Gastroesophageal sphincter (tissue), 4 donors: ENCODE measurements around the gene ULK4. TPM values are rescaled to one million over a fixed set of nuclear protein-coding genes. Genes with fewer than 3 reads are reported as not detected.
"Not testable (repeated sequence)": the region's sequence is repeated elsewhere in the genome, so short reads cannot be mapped to it uniquely, and the experiment has no call there.

Experiments used
- ATAC-seq: fragments of 150-250 bp; one replicate; pipeline ENCODE4 v1.9.1; 2016; ENCODE audit warnings: mild to moderate bottlenecking, moderate library complexity
- H3K27ac ChIP-seq, 4 donors: fragments of 200-600 bp; sonication (generic) in 3 of 4; 1 replicate in 3 of 4; 2 replicates in 1 of 4; pipeline ENCODE4 v1.5.1; 2016 to 2019
- H3K27me3 ChIP-seq: fragments of 200-600 bp; sonication (generic); one replicate; pipeline ENCODE4 v1.5.1; 2019
- H3K36me3 ChIP-seq, 2 donors: fragments of 200-600 bp; sonication (generic); one replicate each; pipeline ENCODE4 v1.5.1; 2019; ENCODE audit warnings: control low read depth in 1 of 2
- H3K4me1 ChIP-seq, 3 donors: fragments of 200-600 bp; sonication (generic); 1 replicate in 2 of 3; 2 replicates in 1 of 3; pipeline ENCODE4 v1.5.1; 2016 to 2019; ENCODE audit warnings: control low read depth in 2 of 3
- H3K4me3 ChIP-seq, 2 donors: fragments of 200-600 bp; sonication (generic); one replicate each; pipeline ENCODE4 v1.5.1; 2019; ENCODE audit warnings: mild to moderate bottlenecking in 1 of 2, moderate library complexity in 1 of 2
- H3K9me3 ChIP-seq, 3 donors: fragments of 200-600 bp; sonication (generic); one replicate each; pipeline ENCODE4 v1.5.1; 2017 to 2019; ENCODE audit warnings: control low read depth in 2 of 3
- CTCF ChIP-seq, 4 experiments: fragments of 200-600 bp in 2 of 4; fragments of 450-650 bp in 2 of 4; sonication (generic) in 1 of 4; IDR thresholded peaks; one replicate each; pipeline ENCODE4 v1.5.1; 2017 to 2019; ENCODE audit warnings: antibody characterized with exemption in 4 of 4, mild to moderate bottlenecking in 2 of 4, moderate library complexity in 2 of 4
- EP300 ChIP-seq: sonication (generic); formaldehyde crosslinking; IDR thresholded peaks from one replicate; pipeline ENCODE4 v1.6.1; 2017; ENCODE audit warnings: antibody characterized with exemption, mild to moderate bottlenecking
- POLR2A ChIP-seq, 2 donors: fragments of 450-650 bp; IDR thresholded peaks; one replicate each; pipeline ENCODE4 v1.6.1; 2017; ENCODE audit warnings: antibody characterized with exemption in 2 of 2, mild to moderate bottlenecking in 2 of 2, moderate library complexity in 1 of 2
- POLR2AphosphoS5 ChIP-seq: sonication (generic); formaldehyde crosslinking; IDR thresholded peaks from one replicate; pipeline ENCODE4 v1.6.1; 2017; ENCODE audit warnings: antibody characterized with exemption
- WGBS, 2 donors: methylation state at CpG; one replicate each; pipeline ENCODE4 v1.1.5; 2018; ENCODE audit warnings: low coverage in 1 of 2; 5-methylcytosine and 5-hydroxymethylcytosine counted together
- total RNA-seq, 4 donors: library from RNA; depleted of rRNA; stranded (reverse); fragments of >200 nt; gene quantifications; one replicate each; pipeline ENCODE4 v1.1.0, GENCODE V29; 2016

Gene ULK4
- total RNA-seq, 4 donors from 2014 or later: 3.8 to 15.4 (median 8.8) TPM

- no peaks in the 10 kb centered on the region for H3K27me3 ChIP-seq
- H3K4me3 ChIP-seq: no peak overlapping the region
- H3K36me3 ChIP-seq: no peaks in the 10 kb centered on the region
- 86 to 100% methylated on average over 1 of the region's 1 CpG for whole genome bisulfite sequencing, 2 donors
- no peaks in the 10 kb centered on the region for H3K9me3 ChIP-seq
- ATAC-seq: no peak
- TF ChIP-seq CTCF (IDR thresholded peaks at IDR 0.05): peak in 2 of 4 experiments; percentile 16 to 43
- TF ChIP-seq POLR2A (IDR thresholded peaks at IDR 0.05): no peak
- no peak overlapping the region for H3K27ac ChIP-seq
- H3K4me1 ChIP-seq: no peaks in the 10 kb centered on the region
Observed at GRCh38 chr3:41716471-41716870, 245.4 kb downstream of the ULK4 start.

DNA sequence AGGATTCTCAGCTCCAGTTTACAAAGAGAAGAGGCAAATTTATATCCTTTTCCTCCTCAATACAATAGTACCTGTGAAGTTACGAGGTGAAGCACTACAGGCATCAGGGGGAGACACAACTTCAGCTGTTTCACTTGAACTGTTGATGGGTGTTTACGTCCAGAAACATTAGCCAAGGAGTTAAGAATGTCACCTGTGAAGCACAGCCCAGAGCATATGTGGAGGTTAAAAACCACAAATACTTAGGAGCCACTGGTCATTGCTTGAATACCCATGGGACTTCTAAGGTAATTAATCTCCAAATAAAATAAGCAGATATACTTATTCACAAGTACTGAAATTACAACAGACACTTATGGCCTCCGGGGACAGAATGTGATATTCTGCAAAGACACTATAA, 246.5 kb downstream of the ULK4 start:
- ATAC-seq: no peak
- Histone ChIP-seq H3K36me3 (no peaks in the 10 kb centered on the region), H3K4me1 (no peaks in the 10 kb centered on the region), H3K27me3 (no peaks in the 10 kb centered on the region), H3K9me3 (no peaks in the 10 kb centered on the region), H3K4me3 (no peak overlapping the region), H3K27ac (no peak overlapping the region)
- no peak for TF ChIP-seq POLR2AphosphoS5
- TF ChIP-seq CTCF (IDR thresholded peaks at IDR 0.05): no peak
- no peak for TF ChIP-seq POLR2A (IDR thresholded peaks at IDR 0.05)
- TF ChIP-seq EP300: no peak
- WGBS, 2 donors: 69 to 91% methylated on average over 3 of the region's 3 CpGs

DNA sequence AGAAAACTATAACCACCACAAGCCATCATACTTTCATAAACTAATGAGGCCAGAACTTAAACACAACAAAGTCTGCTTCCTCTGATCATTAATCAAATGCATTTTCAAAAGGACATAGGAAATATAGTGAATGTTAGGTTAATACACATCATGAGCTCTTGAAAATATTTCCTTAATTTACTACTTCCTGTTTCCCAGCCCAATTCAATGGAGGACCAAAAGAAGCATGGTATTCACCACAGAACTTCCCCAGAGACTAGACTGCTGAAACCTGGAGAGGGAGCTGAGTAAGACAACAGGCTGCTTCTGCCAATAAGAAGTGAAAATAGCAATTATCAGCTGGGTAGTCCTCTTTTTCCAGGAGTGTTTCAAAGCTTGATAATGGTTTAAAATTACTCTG, 250.3 kb downstream of the ULK4 start:
- ATAC-seq: no peak
- H3K27ac ChIP-seq: no peak overlapping the region
- H3K4me3 ChIP-seq: no peak overlapping the region
- TF ChIP-seq CTCF (IDR thresholded peaks at IDR 0.05) (no peak), POLR2AphosphoS5 (no peak), EP300 (no peak), POLR2A (IDR thresholded peaks at IDR 0.05) (no peak)
- H3K4me1 ChIP-seq: no peaks in the 10 kb centered on the region
- no peaks in the 10 kb centered on the region for H3K27me3 ChIP-seq
- H3K9me3 ChIP-seq: no peaks in the 10 kb centered on the region
- H3K36me3 ChIP-seq: no peaks in the 10 kb centered on the region

DNA sequence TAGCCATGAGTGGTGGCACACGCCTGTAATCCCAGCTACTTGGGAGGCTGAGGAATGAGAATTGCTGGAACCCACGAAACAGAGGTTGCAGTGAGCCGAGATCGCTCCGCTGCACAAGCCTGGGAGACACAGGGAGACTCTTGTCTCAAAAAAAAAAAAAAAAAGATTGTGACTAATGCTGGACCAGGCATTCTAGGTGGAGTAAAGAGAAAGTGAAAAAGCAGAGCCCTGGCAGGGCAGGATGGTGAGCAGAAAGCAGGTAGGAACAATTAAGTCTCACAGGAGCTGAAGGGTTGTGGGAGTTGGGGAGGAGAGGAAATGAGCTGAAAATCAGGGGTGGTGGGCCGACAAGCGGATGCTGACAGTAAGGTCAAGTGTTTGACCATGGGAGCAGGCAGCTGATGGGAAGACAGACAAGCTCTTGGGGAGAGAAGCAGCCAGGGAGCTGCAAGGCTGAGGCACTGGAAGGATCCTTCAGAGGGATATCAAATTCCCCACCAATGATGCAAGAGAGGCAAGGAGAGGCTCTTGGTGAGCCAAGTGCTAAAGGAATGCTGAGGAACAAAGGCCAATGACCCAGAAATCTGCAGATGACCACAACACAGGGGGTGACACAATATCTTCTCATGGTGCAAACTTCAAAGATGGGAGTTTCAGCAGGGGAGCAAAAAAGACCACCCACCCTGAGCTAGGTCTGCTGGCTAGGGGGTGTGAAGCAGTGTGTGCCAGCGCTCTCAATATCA, 251.1 kb downstream of the ULK4 start:
- Histone ChIP-seq H3K4me1 (no peaks in the 10 kb centered on the region), H3K27me3 (no peaks in the 10 kb centered on the region), H3K4me3 (no peak overlapping the region), H3K36me3 (no peaks in the 10 kb centered on the region), H3K27ac (no peak overlapping the region), H3K9me3 (no peaks in the 10 kb centered on the region)
- peak; percentile 62 for ATAC-seq
- 87 to 95% methylated on average over 3 to 8 of the region's 8 CpGs for WGBS, 2 donors
- TF ChIP-seq CTCF (IDR thresholded peaks at IDR 0.05) (no peak), EP300 (no peak), POLR2AphosphoS5 (no peak), POLR2A (IDR thresholded peaks at IDR 0.05) (no peak)

DNA sequence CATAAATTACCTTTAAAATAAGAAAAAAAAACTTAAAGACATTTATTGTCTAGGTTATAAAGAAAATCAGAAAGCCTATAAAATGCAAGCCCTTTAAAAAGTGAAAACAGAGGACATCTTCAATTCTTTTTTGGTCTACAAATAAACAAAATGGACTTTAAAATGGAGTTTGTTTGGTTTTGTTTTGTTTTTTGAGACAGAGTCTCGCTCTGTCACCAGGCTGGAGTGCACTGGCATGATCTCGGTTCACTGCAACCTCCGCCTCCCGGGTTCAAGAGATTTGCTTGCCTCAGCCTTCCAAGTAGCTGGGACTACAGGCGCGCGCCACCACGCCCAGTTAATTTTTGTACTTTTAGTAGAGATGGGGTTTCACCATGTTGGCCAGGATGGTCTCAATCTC, 252.7 kb downstream of the ULK4 start:
- not testable (repeated sequence) for H3K9me3 ChIP-seq, H3K4me3 ChIP-seq, ATAC-seq, H3K27me3 ChIP-seq, H3K4me1 ChIP-seq, H3K27ac ChIP-seq, H3K36me3 ChIP-seq
- WGBS, 2 donors: 92 to 100% methylated on average over 2 to 8 of the region's 8 CpGs
